Gastroesophageal sphincter (tissue), 4 donors: Measurements from ENCODE around the gene FAM118B. TPM values are rescaled to one million over a fixed set of nuclear protein-coding genes. Genes with fewer than 3 reads are reported as not detected.
A peak's percentile ranks its signal among the peaks of the same experiment; 100 is the strongest.

Experiments used
- ATAC-seq: fragments of 150-250 bp; one replicate; pipeline ENCODE4 v1.9.1; 2016; ENCODE audit warnings: mild to moderate bottlenecking, moderate library complexity
- H3K27ac ChIP-seq, 4 donors: fragments of 200-600 bp; sonication (generic) in 3 of 4; 1 replicate in 3 of 4; 2 replicates in 1 of 4; pipeline ENCODE4 v1.5.1; 2016 to 2019
- H3K27me3 ChIP-seq: fragments of 200-600 bp; sonication (generic); one replicate; pipeline ENCODE4 v1.5.1; 2019
- H3K36me3 ChIP-seq, 2 donors: fragments of 200-600 bp; sonication (generic); one replicate each; pipeline ENCODE4 v1.5.1; 2019; ENCODE audit warnings: control low read depth in 1 of 2
- H3K4me1 ChIP-seq, 3 donors: fragments of 200-600 bp; sonication (generic); 1 replicate in 2 of 3; 2 replicates in 1 of 3; pipeline ENCODE4 v1.5.1; 2016 to 2019; ENCODE audit warnings: control low read depth in 2 of 3
- H3K4me3 ChIP-seq, 2 donors: fragments of 200-600 bp; sonication (generic); one replicate each; pipeline ENCODE4 v1.5.1; 2019; ENCODE audit warnings: mild to moderate bottlenecking in 1 of 2, moderate library complexity in 1 of 2
- H3K9me3 ChIP-seq, 3 donors: fragments of 200-600 bp; sonication (generic); one replicate each; pipeline ENCODE4 v1.5.1; 2017 to 2019; ENCODE audit warnings: control low read depth in 2 of 3
- EP300 ChIP-seq: sonication (generic); formaldehyde crosslinking; IDR thresholded peaks from one replicate; pipeline ENCODE4 v1.6.1; 2017; ENCODE audit warnings: antibody characterized with exemption, mild to moderate bottlenecking
- POLR2A ChIP-seq, 2 donors: fragments of 450-650 bp; IDR thresholded peaks; one replicate each; pipeline ENCODE4 v1.6.1; 2017; ENCODE audit warnings: antibody characterized with exemption in 2 of 2, mild to moderate bottlenecking in 2 of 2, moderate library complexity in 1 of 2
- POLR2AphosphoS5 ChIP-seq: sonication (generic); formaldehyde crosslinking; IDR thresholded peaks from one replicate; pipeline ENCODE4 v1.6.1; 2017; ENCODE audit warnings: antibody characterized with exemption
- WGBS, 2 donors: methylation state at CpG; one replicate each; pipeline ENCODE4 v1.1.5; 2018; ENCODE audit warnings: low coverage in 1 of 2; 5-methylcytosine and 5-hydroxymethylcytosine counted together
- total RNA-seq, 4 donors: library from RNA; depleted of rRNA; stranded (reverse); fragments of >200 nt; gene quantifications; one replicate each; pipeline ENCODE4 v1.1.0, GENCODE V29; 2016
- TF ChIP-seq, protein P1 (sequence below), 4 experiments: fragments of 200-600 bp in 2 of 4; fragments of 450-650 bp in 2 of 4; sonication (generic) in 1 of 4; IDR thresholded peaks; one replicate each; pipeline ENCODE4 v1.5.1; 2017 to 2019; ENCODE audit warnings: antibody characterized with exemption in 4 of 4, mild to moderate bottlenecking in 2 of 4, moderate library complexity in 2 of 4

FAM118B gene
- total RNA-seq, 4 donors from 2014 or later, result 15.5 to 24.0 (median 19.9) TPM

DNA sequence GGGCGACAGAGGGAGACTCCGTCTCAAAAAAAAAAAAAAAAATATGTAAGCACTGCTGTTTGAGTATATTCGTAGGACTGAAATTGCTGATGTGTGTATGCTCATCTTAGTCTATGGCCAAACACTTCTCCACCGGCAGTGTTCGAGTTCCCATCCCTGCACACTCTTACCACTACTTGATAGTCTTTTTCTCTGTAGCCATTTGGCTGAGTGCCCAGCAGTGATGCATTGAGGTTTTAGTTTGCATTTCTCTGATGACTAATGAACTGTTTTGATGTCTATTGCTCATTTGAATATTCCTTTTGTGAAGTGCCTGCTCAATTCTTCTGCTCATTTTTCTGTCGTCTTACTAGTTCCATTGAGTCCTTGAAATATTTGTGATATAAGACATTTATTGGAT is 73.2 kb downstream of the FAM118B start:
- whole genome bisulfite sequencing, 2 donors, result 17 to 42% methylated on average over 2 to 5 of the region's 6 CpGs
- Histone ChIP-seq H3K27ac (peak overlapping the region in 1 of 4 donors; percentile 4), H3K4me3 (no peak overlapping the region), H3K9me3 (no peaks in the 10 kb centered on the region), H3K4me1 (peaks cover 0 to 40% (median 9%) of the 10 kb centered on the region in 3 donors), H3K27me3 (no peaks in the 10 kb centered on the region), H3K36me3 (peaks cover 0 to 30% of the 10 kb centered on the region in 2 donors)
- no peak for TF ChIP-seq POLR2A (IDR thresholded peaks at IDR 0.05)
- no peak for ATAC-seq

GRCh38 chr11:126288237-126288636 is 76.7 kb downstream of the FAM118B start:
- H3K36me3 ChIP-seq, result peaks cover 0 to 64% of the 10 kb centered on the region in 2 donors

GRCh38 chr11:126290887-126291286 is 79.3 kb downstream of the FAM118B start:
- 54 to 58% methylated on average over 4 to 6 of the region's 12 CpGs for WGBS, 2 donors
- no peak for ATAC-seq
- Histone ChIP-seq H3K9me3 (no peaks in the 10 kb centered on the region), H3K4me1 (peaks cover 0 to 4% (median 0%) of the 10 kb centered on the region in 3 donors), H3K27me3 (no peaks in the 10 kb centered on the region), H3K27ac (peak overlapping the region in 2 of 4 donors; percentile 6 to 9), H3K4me3 (no peak overlapping the region), H3K36me3 (peaks cover 0 to 90% of the 10 kb centered on the region in 2 donors)
- TF ChIP-seq POLR2A (IDR thresholded peaks at IDR 0.05) (no peak), POLR2AphosphoS5 (no peak), EP300 (no peak)
- TF ChIP-seq, protein P1, sequence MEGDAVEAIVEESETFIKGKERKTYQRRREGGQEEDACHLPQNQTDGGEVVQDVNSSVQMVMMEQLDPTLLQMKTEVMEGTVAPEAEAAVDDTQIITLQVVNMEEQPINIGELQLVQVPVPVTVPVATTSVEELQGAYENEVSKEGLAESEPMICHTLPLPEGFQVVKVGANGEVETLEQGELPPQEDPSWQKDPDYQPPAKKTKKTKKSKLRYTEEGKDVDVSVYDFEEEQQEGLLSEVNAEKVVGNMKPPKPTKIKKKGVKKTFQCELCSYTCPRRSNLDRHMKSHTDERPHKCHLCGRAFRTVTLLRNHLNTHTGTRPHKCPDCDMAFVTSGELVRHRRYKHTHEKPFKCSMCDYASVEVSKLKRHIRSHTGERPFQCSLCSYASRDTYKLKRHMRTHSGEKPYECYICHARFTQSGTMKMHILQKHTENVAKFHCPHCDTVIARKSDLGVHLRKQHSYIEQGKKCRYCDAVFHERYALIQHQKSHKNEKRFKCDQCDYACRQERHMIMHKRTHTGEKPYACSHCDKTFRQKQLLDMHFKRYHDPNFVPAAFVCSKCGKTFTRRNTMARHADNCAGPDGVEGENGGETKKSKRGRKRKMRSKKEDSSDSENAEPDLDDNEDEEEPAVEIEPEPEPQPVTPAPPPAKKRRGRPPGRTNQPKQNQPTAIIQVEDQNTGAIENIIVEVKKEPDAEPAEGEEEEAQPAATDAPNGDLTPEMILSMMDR (IDR thresholded peaks at IDR 0.05), result no peak

More at GRCh38 chr11:126288237-126288636, 76.7 kb downstream of the FAM118B start:
- H3K27ac ChIP-seq, result no peak overlapping the region
- WGBS, 2 donors, result 78 to 87% methylated on average over 4 to 6 of the region's 6 CpGs
- H3K9me3 ChIP-seq, result no peaks in the 10 kb centered on the region
- TF ChIP-seq, protein P1 (IDR thresholded peaks at IDR 0.05), result no peak
- no peak for TF ChIP-seq POLR2AphosphoS5
- no peak for TF ChIP-seq EP300
- no peak for TF ChIP-seq POLR2A (IDR thresholded peaks at IDR 0.05)
- no peaks in the 10 kb centered on the region for H3K27me3 ChIP-seq
- peaks cover 0 to 24% (median 0%) of the 10 kb centered on the region in 3 donors for H3K4me1 ChIP-seq
- ATAC-seq, result no peak
- no peak overlapping the region for H3K4me3 ChIP-seq

DNA sequence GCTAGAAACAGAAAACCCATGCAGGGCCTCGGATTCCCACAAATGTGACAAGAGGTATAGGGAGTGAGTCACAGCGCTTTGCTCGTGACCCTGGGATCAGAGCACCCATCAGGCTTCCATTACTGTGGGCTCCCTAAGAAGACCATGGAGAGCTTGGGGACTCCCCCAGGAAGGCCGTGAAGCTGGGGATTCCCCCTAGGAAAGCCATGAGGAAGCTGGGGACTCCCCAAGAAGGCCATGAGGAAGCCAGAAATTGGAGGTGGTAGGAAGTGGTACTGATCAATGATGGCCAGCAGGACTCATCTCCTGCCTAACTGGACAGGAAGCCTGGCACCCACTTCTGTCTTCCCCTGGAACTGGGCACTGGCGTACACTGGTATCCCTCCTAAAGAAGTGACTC is 82.1 kb downstream of the FAM118B start:
- H3K27ac ChIP-seq, result no peak overlapping the region
- no peak overlapping the region for H3K4me3 ChIP-seq
- ATAC-seq, result no peak
- H3K27me3 ChIP-seq, result no peaks in the 10 kb centered on the region
- H3K9me3 ChIP-seq, result no peaks in the 10 kb centered on the region
- H3K36me3 ChIP-seq, result peaks cover 0 to 84% of the 10 kb centered on the region in 2 donors
- TF ChIP-seq POLR2AphosphoS5, result no peak
- TF ChIP-seq EP300, result no peak
- 100% methylated on average over 2 of the region's 5 CpGs; no CpG with 5 or more reads in 1 of the 2 donors for WGBS, 2 donors
- H3K4me1 ChIP-seq, result peaks cover 0 to 4% (median 0%) of the 10 kb centered on the region in 3 donors

GRCh38 chr11:126297004-126297403 is 85.4 kb downstream of the FAM118B start:
- no peak overlapping the region for H3K4me3 ChIP-seq
- TF ChIP-seq, protein P1 (IDR thresholded peaks at IDR 0.05), result no peak
- no peak for TF ChIP-seq EP300
- TF ChIP-seq POLR2AphosphoS5, result no peak
- TF ChIP-seq POLR2A (IDR thresholded peaks at IDR 0.05), result no peak
- H3K27me3 ChIP-seq, result no peaks in the 10 kb centered on the region
- no peak overlapping the region for H3K27ac ChIP-seq
- peaks cover 0 to 68% of the 10 kb centered on the region in 2 donors for H3K36me3 ChIP-seq
- WGBS, 2 donors, result 57 to 65% methylated on average over 2 of the region's 2 CpGs
- no peak for ATAC-seq
- H3K4me1 ChIP-seq, result no peaks in the 10 kb centered on the region
- no peaks in the 10 kb centered on the region for H3K9me3 ChIP-seq
